ENCODE measurements around the gene KRTCAP2. TPM values are rescaled to one million over a fixed set of nuclear protein-coding genes. Genes with fewer than 3 reads are reported as not detected.

Gene KRTCAP2
- total RNA-seq, 4 donors from 2014 or later: 102 to 167 (median 146) TPM

- no peak for DNase-seq (ENCODE audit: low spot score in 2 of 2)
- H3K36me3 ChIP-seq: no peaks in the 10 kb centered on the region
- H3K9me3 ChIP-seq: no peaks in the 10 kb centered on the region
- peaks cover 0 to 48% (median 19%) of the 10 kb centered on the region in 4 donors for H3K4me1 ChIP-seq
- H3K27ac ChIP-seq: peak overlapping the region in 3 of 4 donors; percentile 17 to 99 (median 90)
- WGBS, 2 donors: 71 to 79% methylated on average over 16 of the region's 16 CpGs
- TF ChIP-seq EP300 (IDR thresholded peaks at IDR 0.05) (no peak), CTCF (IDR thresholded peaks at IDR 0.05) (no peak), POLR2A (IDR thresholded peaks at IDR 0.05) (no peak)
- no peaks in the 10 kb centered on the region for H3K27me3 ChIP-seq
- no peak overlapping the region for H3K4me3 ChIP-seq
These were observed 48.3 kb downstream of the KRTCAP2 start for GRCh38 chr1:155124503-155125463.

- WGBS, 2 donors: 54 to 56% methylated on average over 4 of the region's 4 CpGs
- Histone ChIP-seq H3K9me3 (no peaks in the 10 kb centered on the region), H3K36me3 (no peaks in the 10 kb centered on the region), H3K4me1 (peaks cover 0 to 38% (median 16%) of the 10 kb centered on the region in 4 donors), H3K4me3 (no peak overlapping the region), H3K27ac (peak overlapping the region in 1 of 4 donors; percentile 99), H3K27me3 (no peaks in the 10 kb centered on the region)
- TF ChIP-seq CTCF (IDR thresholded peaks at IDR 0.05) (no peak), EP300 (IDR thresholded peaks at IDR 0.05) (no peak), POLR2A (IDR thresholded peaks at IDR 0.05) (no peak)
- DNase-seq (ENCODE audit: low spot score in 2 of 2): no peak
These were observed 49.3 kb downstream of the KRTCAP2 start for GRCh38 chr1:155123801-155124200.

GRCh38 chr1:155122308-155122707 is 50.8 kb downstream of the KRTCAP2 start:
- no peak overlapping the region for H3K27ac ChIP-seq
- TF ChIP-seq POLR2A (IDR thresholded peaks at IDR 0.05): no peak
- TF ChIP-seq EP300 (IDR thresholded peaks at IDR 0.05): no peak
- no peak for TF ChIP-seq CTCF (IDR thresholded peaks at IDR 0.05)
- 70 to 95% methylated on average over 2 of the region's 2 CpGs for WGBS, 2 donors
- no peaks in the 10 kb centered on the region for H3K36me3 ChIP-seq
- DNase-seq (ENCODE audit: low spot score in 2 of 2): no peak
- no peaks in the 10 kb centered on the region for H3K27me3 ChIP-seq
- H3K4me3 ChIP-seq: no peak overlapping the region
- peaks cover 0 to 25% (median 16%) of the 10 kb centered on the region in 4 donors for H3K4me1 ChIP-seq
- no peaks in the 10 kb centered on the region for H3K9me3 ChIP-seq

- no peaks in the 10 kb centered on the region for H3K36me3 ChIP-seq
- WGBS, 2 donors: 82 to 86% methylated on average over 2 of the region's 2 CpGs
- H3K4me1 ChIP-seq: peaks cover 0 to 15% (median 7%) of the 10 kb centered on the region in 4 donors
- H3K4me3 ChIP-seq: no peak overlapping the region
- no peak overlapping the region for H3K27ac ChIP-seq
- TF ChIP-seq CTCF (IDR thresholded peaks at IDR 0.05) (no peak), POLR2A (IDR thresholded peaks at IDR 0.05) (no peak), EP300 (IDR thresholded peaks at IDR 0.05) (no peak)
- no peaks in the 10 kb centered on the region for H3K9me3 ChIP-seq
- DNase-seq (ENCODE audit: low spot score in 2 of 2): no peak
- no peaks in the 10 kb centered on the region for H3K27me3 ChIP-seq
These were observed 51.9 kb downstream of the KRTCAP2 start for GRCh38 chr1:155121249-155121648.

- Histone ChIP-seq H3K4me3 (no peak overlapping the region), H3K4me1 (peaks cover 0 to 5% (median under 1%) of the 10 kb centered on the region in 4 donors), H3K27ac (no peak overlapping the region), H3K9me3 (no peaks in the 10 kb centered on the region), H3K36me3 (no peaks in the 10 kb centered on the region), H3K27me3 (no peaks in the 10 kb centered on the region)
- TF ChIP-seq POLR2A (IDR thresholded peaks at IDR 0.05) (no peak), CTCF (IDR thresholded peaks at IDR 0.05) (no peak), EP300 (IDR thresholded peaks at IDR 0.05) (no peak)
- WGBS, 2 donors: 58 to 65% methylated on average over 6 of the region's 6 CpGs
- no peak for DNase-seq (ENCODE audit: low spot score in 2 of 2)
These were observed 52.9 kb downstream of the KRTCAP2 start for GRCh38 chr1:155120253-155120652.
